GM21528 (cell line): ENCODE data around the gene CCL11.
"Not testable (repeated sequence)": the region's sequence is repeated elsewhere in the genome, so short reads cannot be mapped to it uniquely, and the experiment has no call there.

Experiments
- ATAC-seq: cut with Tn5 transposase; IDR thresholded peaks from one replicate; pipeline ENCODE4 v1.9.1; 2021; ENCODE audit warnings: mild to moderate bottlenecking, moderate library complexity; ENCODE audit not compliant: unreplicated experiment, low FRiP score

CCL11 gene

GRCh38 chr17:34305606-34306005 lies 20.1 kb downstream of the CCL11 start:
- ATAC-seq: no peak

- no peak for ATAC-seq
Measured at GRCh38 chr17:34306466-34306865, 20.9 kb downstream of the CCL11 start.

- ATAC-seq: no peak
Measured at GRCh38 chr17:34307110-34307509, 21.6 kb downstream of the CCL11 start.

DNA sequence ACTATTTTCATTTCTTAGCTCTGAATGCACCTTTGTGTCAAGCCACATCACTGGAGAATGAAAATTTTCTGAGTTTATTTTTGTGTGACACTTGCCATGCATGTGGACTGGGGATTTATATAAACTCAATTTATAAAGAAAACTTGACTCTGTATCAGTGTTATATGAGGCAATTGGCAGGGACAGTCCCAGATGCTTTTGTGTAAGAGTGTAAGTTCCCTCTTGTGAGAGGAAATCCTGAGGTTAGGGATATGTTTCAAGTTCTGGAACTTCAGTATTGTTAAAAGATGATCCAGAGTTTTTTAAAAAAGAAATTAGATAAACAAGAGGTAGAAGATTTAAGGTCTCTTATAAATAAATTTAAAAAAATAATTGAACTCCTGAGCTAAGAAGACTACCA lies 22.8 kb downstream of the CCL11 start:
- ATAC-seq: no peak

GRCh38 chr17:34311291-34311690 lies 25.7 kb downstream of the CCL11 start:
- ATAC-seq: no peak

GRCh38 chr17:34312080-34312479 lies 26.5 kb downstream of the CCL11 start:
- no peak for ATAC-seq

DNA sequence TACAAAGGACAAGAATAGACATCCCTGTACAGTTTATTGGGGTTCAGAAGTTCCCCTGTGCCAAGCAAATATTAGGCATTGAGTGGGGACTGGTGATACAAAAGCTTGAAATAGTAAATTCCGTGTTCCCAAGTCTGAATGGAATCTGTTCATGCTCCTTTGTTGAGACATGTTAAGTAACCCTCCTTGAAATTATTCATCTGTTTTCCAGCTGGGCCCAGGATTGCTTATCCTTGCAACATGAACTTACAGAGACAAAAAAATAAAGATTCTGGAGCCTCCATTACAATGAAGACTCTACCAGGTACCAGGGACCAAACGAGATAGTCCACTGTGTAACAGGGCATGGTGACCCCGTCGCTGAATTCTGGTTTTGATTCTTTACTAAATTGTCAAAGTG lies 27.6 kb downstream of the CCL11 start:
- no peak for ATAC-seq

- ATAC-seq: no peak
Measured at GRCh38 chr17:34314279-34314678, 28.7 kb downstream of the CCL11 start.

DNA sequence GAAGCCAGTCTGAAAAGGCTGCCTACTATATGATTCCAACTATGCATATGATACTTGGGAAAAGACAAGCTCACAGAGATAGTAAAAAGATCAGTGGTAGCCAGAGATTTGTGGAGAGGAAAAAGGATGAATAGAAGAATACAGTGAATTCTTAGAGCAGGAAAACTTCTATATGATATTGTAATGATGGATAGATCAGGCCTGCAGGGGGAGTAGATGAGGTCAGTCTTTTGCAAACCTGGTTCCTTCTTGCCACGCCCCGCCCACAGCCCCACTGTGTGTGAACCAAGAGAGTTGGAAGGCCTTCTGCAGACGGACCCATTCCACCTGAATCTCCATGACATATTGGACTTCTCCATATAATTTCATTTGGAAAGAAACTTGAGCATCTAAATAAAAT lies 32.9 kb downstream of the CCL11 start:
- ATAC-seq: no peak

DNA sequence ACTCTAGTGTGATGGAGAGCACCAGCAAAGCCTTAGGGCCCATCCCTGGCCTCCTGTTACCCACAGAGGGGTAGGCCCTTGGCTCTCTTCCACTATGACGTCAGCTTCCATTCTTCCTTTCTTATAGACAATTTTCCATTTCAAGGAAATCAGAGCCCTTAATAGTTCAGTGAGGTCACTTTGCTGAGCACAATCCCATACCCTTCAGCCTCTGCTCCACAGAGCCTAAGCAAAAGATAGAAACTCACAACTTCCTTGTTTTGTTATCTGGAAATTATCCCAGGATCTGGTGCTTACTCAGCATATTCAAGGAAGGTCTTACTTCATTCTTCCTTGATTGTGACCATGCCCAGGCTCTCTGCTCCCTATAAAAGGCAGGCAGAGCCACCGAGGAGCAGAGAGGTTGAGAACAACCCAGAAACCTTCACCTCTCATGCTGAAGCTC lies 33.5 kb downstream of the CCL11 start, which contains the start of gene CCL8:
Gene CCL8 (plus strand): TSS at position 397 of the 445 bp plus-strand sequence. CDS start 67 bp downstream, outside the sequence.
- ATAC-seq: no peak

- ATAC-seq: no peak
Measured at GRCh38 chr17:34321964-34322363, 36.4 kb downstream of the CCL11 start.

DNA sequence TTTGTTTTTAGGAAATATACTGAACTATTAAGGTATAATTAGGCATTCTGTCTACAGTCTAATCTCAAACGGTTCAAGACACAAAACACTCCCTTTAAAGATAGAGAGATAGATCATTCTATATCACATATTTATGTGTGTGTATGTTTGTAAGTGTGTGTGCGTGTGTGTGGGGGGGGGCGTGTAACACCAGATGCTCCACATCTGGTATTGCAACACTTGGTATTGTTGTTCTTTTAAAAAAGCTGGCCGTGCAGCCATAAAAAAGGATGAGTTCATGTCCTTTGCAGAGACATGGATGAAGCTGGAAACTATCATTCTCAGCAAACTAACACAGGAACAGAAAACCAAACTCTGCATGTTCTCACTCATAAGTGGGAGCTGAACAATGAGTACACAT lies 42.0 kb downstream of the CCL11 start:
- not testable (repeated sequence) for ATAC-seq

- no peak for ATAC-seq
Measured at GRCh38 chr17:34337701-34338100, 52.2 kb downstream of the CCL11 start.
